GM12875 (cell line): ENCODE measurements around the gene SNRPD3.

Source experiments
- H3K4me3 ChIP-seq: one replicate; pipeline ENCODE4 v1.5.1; 2011; ENCODE audit warnings: low read depth, low read length, control low read depth
- TF ChIP-seq, protein P1 (sequence below): IDR thresholded peaks from 2 replicates; pipeline ENCODE4 v1.5.1; 2011; ENCODE audit warnings: low read depth, mild to moderate bottlenecking, control low read depth, inconsistent platforms, low read length, moderate library complexity, borderline replicate concordance; ENCODE audit not compliant: insufficient read depth

SNRPD3 gene

GRCh38 chr22:24559471-24559870 lies 3.7 kb downstream of the SNRPD3 start:
- no peak overlapping the region for H3K4me3 ChIP-seq
- TF ChIP-seq, protein P1, sequence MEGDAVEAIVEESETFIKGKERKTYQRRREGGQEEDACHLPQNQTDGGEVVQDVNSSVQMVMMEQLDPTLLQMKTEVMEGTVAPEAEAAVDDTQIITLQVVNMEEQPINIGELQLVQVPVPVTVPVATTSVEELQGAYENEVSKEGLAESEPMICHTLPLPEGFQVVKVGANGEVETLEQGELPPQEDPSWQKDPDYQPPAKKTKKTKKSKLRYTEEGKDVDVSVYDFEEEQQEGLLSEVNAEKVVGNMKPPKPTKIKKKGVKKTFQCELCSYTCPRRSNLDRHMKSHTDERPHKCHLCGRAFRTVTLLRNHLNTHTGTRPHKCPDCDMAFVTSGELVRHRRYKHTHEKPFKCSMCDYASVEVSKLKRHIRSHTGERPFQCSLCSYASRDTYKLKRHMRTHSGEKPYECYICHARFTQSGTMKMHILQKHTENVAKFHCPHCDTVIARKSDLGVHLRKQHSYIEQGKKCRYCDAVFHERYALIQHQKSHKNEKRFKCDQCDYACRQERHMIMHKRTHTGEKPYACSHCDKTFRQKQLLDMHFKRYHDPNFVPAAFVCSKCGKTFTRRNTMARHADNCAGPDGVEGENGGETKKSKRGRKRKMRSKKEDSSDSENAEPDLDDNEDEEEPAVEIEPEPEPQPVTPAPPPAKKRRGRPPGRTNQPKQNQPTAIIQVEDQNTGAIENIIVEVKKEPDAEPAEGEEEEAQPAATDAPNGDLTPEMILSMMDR: no peak

GRCh38 chr22:24563246-24563645 lies 7.4 kb downstream of the SNRPD3 start:
- TF ChIP-seq, protein P1: no peak
- no peak overlapping the region for H3K4me3 ChIP-seq

- TF ChIP-seq, protein P1: no peak
- H3K4me3 ChIP-seq: no peak overlapping the region
These were observed 8.7 kb downstream of the SNRPD3 start for GRCh38 chr22:24564376-24565058.

DNA sequence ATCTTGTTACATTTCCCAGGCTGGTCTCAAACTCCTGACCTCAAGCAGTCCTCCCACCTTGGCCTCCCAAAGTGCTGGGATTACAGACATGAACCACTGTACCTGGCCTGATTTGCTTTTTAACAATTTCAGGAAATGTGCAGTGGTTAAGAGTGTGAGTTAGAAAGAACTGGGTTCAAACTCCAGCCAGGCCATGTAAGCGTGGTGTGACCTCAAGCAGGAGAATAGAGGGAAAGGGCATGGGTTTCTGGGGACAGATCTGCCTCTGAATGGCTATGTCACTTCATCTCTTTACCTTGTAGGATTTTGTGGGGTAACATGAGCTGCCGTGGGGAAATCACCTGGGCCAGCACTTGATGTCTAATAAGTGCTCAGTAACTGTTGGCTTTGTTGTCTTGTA lies 9.3 kb downstream of the SNRPD3 start:
- no peak overlapping the region for H3K4me3 ChIP-seq
- TF ChIP-seq, protein P1: no peak

DNA sequence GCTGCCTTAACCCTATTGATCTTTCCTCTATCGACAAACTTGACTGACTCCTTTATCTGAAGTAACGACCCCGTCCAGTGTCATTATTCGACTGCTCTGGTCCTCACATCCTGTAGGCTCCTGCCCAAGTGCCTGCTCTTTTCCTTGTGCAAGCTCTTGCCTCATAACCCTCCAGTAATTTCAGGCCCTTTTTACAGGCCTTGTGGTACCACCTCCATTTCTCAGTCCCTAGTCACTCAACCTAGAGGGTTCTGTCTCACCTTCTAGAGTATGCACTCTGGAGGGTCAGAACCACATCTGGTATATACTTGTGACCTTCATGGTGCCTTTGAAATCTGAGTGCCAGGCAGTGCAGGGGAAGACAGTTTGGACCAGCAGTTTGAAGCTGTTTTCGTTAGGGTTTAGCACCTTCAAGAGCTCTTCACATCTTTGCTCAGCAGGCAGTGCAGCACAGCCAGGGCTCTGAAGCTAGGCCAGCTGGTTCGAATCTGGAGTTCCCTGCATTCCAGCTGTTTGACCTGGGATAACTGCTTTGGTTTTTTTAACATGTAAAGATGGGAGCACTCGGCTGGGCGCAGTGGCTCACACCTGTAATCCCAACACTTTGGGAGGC lies 11.2 kb downstream of the SNRPD3 start:
- no peak overlapping the region for H3K4me3 ChIP-seq
- TF ChIP-seq, protein P1: no peak

DNA sequence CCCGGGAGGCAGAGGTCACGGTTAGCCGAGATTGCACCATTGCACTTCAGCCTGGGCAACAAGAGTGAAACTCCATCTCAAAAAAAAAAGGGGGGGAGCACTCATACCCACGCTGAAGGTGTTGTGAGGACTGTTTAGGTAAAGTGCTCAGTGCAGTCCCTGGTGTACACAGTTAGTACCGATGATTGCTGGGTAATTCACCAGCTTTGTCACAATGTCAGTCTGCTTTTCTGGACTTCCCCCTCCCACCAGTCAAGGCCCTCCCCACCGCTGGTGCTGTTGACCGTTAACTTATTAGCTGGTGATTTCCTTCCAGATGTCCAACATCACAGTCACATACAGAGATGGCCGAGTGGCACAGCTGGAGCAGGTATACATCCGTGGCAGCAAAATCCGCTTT lies 11.9 kb downstream of the SNRPD3 start:
- TF ChIP-seq, protein P1: no peak
- H3K4me3 ChIP-seq: no peak overlapping the region

DNA sequence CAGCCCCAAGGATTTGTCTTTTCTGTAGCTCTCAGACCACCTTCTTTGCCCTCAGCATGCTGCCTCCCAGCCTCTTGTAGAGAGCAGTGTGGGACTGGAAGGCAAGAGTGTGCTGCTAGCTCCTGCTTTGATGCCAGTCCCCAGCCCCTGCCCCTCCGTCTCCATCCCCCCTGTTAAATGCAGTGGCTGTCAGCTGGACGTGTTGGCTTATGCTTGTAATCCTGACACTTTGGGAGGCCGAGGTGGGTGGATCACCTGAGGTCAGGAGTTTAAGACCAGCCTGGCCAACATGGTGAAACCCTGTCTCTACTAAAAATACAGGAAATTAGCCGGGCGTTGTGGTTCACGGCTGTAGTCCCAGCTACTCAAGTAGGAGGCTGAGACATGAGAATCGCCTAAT lies 15.5 kb downstream of the SNRPD3 start:
- no peak overlapping the region for H3K4me3 ChIP-seq
- TF ChIP-seq, protein P1: no peak
